Psoas muscle (tissue), 8 donors: ENCODE measurements around the gene ACE. TPM values are rescaled to one million over a fixed set of nuclear protein-coding genes. Genes with fewer than 3 reads are reported as not detected.

ENCODE experiments used
- ATAC-seq, 4 donors: fragments of 200-7000 bp; cut with Tn5 transposase; one replicate each; pipeline ENCODE4 v1.9.1; 2020; ENCODE audit warnings: moderate library complexity in 3 of 4, mild to moderate bottlenecking in 2 of 4
- DNase-seq, 2 donors: peaks; one replicate each; pipeline ENCODE4 v3.0.0-alpha.2; 2020
- H3K27ac ChIP-seq: fragments of 200-600 bp; one replicate; pipeline ENCODE4 v1.8.0; 2022
- H3K27me3 ChIP-seq, 3 donors: fragments of 200-600 bp in 1 of 3; one replicate each; pipeline versions ENCODE4 v1.6.1 to v1.8.0; 2013 to 2022; ENCODE audit warnings: low read length in 2 of 3, mild to moderate bottlenecking in 2 of 3, moderate library complexity in 1 of 3; ENCODE audit not compliant: insufficient read depth in 3 of 3
- H3K36me3 ChIP-seq, 2 donors: fragments of 200-600 bp in 1 of 2; one replicate each; pipeline versions ENCODE4 v1.6.1 to v1.8.0; 2013 to 2022; ENCODE audit warnings: low read depth in 1 of 2, mild to moderate bottlenecking in 1 of 2, moderate library complexity in 1 of 2; ENCODE audit not compliant: insufficient read depth in 1 of 2
- H3K4me1 ChIP-seq: fragments of 200-600 bp; one replicate; pipeline ENCODE4 v1.8.0; 2022
- H3K4me3 ChIP-seq: fragments of 200-600 bp; one replicate; pipeline ENCODE4 v1.8.0; 2022; ENCODE audit warnings: mild to moderate bottlenecking
- H3K9me3 ChIP-seq: fragments of 200-600 bp; one replicate; pipeline ENCODE4 v1.8.0; 2022
- WGBS, 3 donors: extraction: QIAGEN DNeasy Blood & Tissue Kit; methylation state at CpG; one replicate each; pipeline versions ENCODE4 v1.1.6 to v1.1.7; 2013; 5-methylcytosine and 5-hydroxymethylcytosine counted together
- intact Hi-C, 2 donors: fragments of 100-400 bp; cut with DNase I; formaldehyde crosslinking; loops; one replicate each; pipeline versions ENCODE4 v1.11.0 to v1.14.2; 2022
- polyA plus RNA-seq, 3 donors: library from polyadenylated mRNA; stranded (reverse); fragments of 200-250 nt; gene quantifications; one replicate each; pipeline ENCODE4 v1.2.3, GENCODE V29; 2013
- total RNA-seq, 4 donors: library from RNA; stranded (reverse); fragmentation: NEBNext Ultra II Directional in 2 of 4; extraction: Animal tissue kit (Norgen Biotek cat#: 25700) in 2 of 4; gene quantifications; one replicate each; pipeline versions ENCODE4 v1.2.1 to v1.2.4, GENCODE V29; 2021 to 2023
- TF ChIP-seq, protein P1 (sequence below): fragments of 200-600 bp; IDR thresholded peaks from one replicate; pipeline ENCODE4 v1.8.0; 2022; ENCODE audit warnings: antibody characterized with exemption
- donor health status: healthy with polysubstance abuse.
- donor health status: DM: no; HTN: no; CAD: no; lungs with moderate emphysema.
- donor health status: Bipolar disorder and iron deficiency.
- donor health status: healthy.
- donor health status: DM: yes; HTN: yes; CAD: no.
- donor health status: DM: no; HTN: no; CAD: no.
- donor health status: DM: no; HTN: no; CAD: no.
- donor health status: DM: yes; HTN: yes; CAD: no.

The ACE gene
- total and polyA plus RNA-seq, 7 donors, result 0.82 to 12.5 (median 2.0) TPM

DNA sequence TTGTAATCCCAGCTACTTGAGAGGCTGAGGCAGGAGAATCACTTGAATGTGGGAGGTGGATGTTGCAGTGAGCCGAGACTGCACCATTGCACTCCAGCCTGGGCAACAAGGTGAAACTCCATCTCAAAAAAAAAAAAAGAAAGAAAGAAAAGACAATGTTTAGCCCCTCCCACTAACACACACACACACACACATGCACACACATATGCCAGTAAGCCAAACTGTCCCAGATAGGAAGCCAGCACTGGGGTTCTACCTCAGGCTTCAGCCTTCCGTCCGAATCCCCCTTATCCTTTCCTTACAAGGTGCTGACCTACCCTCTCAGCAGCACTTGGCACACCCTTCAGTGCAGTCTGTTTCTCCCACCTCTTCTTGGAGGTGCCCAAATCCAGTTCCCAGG, 37.6 kb downstream of the ACE start:
- H3K36me3 ChIP-seq, result no peaks in the 10 kb centered on the region
- peaks cover 0 to 5% (median 3%) of the 10 kb centered on the region in 3 donors for H3K27me3 ChIP-seq
- no peaks in the 10 kb centered on the region for H3K9me3 ChIP-seq
- 82 to 84% (median 82%) methylated on average over 3 of the region's 3 CpGs for WGBS, 3 donors
- intact Hi-C loops, result no loop called here
- H3K4me1 ChIP-seq, result no peaks in the 10 kb centered on the region
- no peak for DNase-seq
- no peak overlapping the region for H3K4me3 ChIP-seq
- ATAC-seq, result no peak
- no peak overlapping the region for H3K27ac ChIP-seq
- TF ChIP-seq, protein P1, sequence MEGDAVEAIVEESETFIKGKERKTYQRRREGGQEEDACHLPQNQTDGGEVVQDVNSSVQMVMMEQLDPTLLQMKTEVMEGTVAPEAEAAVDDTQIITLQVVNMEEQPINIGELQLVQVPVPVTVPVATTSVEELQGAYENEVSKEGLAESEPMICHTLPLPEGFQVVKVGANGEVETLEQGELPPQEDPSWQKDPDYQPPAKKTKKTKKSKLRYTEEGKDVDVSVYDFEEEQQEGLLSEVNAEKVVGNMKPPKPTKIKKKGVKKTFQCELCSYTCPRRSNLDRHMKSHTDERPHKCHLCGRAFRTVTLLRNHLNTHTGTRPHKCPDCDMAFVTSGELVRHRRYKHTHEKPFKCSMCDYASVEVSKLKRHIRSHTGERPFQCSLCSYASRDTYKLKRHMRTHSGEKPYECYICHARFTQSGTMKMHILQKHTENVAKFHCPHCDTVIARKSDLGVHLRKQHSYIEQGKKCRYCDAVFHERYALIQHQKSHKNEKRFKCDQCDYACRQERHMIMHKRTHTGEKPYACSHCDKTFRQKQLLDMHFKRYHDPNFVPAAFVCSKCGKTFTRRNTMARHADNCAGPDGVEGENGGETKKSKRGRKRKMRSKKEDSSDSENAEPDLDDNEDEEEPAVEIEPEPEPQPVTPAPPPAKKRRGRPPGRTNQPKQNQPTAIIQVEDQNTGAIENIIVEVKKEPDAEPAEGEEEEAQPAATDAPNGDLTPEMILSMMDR, result no peak

DNA sequence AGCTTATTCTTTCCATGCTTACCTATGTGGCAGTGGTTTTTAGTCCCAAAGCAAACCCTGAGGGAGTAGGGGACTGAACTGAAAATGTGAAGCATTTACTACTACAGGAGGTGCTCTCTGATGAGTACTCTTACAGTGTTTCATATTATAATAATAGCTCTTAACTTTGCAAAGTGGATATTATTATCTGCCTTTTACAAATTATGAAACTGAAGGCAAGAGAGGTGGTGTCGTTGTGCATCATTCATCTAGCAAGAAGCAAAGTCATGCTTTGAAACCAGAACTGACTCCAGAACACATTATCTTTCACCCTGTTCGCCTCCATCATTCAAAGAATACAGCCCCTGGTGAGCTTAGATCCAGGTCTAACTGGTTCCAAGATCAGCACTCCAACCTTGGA, 38.1 kb downstream of the ACE start:
- WGBS, 3 donors, result 74 to 95% (median 86%) methylated on average over 2 of the region's 2 CpGs
- DNase-seq (no peak), ATAC-seq (no peak)
- no peaks in the 10 kb centered on the region for H3K9me3 ChIP-seq
- H3K36me3 ChIP-seq, result no peaks in the 10 kb centered on the region
- intact Hi-C loops, result no loop called here
- no peak overlapping the region for H3K4me3 ChIP-seq
- no peaks in the 10 kb centered on the region for H3K4me1 ChIP-seq
- H3K27me3 ChIP-seq, result peaks cover 0 to 5% (median 3%) of the 10 kb centered on the region in 3 donors
- no peak overlapping the region for H3K27ac ChIP-seq
- TF ChIP-seq, protein P1, result no peak

DNA sequence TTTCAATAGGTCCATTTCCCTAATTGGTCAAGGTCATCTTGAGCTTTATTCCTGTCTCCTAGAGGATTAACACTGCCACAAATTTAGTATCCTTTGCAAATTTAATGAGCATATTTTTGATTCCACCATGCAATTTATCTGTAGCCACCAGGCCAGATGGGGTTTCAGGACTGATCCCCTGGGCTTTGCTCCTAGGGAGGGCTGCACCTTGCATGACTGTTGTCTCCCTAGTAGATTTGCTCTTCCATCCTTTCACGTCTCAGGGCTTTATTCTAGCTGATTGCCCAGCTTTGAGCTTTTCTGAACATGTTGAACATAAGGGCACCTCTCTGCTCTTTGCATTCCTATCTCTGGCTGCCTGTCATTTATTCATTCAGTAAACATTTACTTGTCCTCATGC, 38.6 kb downstream of the ACE start:
- TF ChIP-seq, protein P1, result no peak
- no peak for DNase-seq
- no peaks in the 10 kb centered on the region for H3K4me1 ChIP-seq
- no peaks in the 10 kb centered on the region for H3K36me3 ChIP-seq
- H3K27ac ChIP-seq, result no peak overlapping the region
- WGBS, 3 donors, result 46 to 55% (median 52%) methylated on average over 1 of the region's 1 CpG
- no peaks in the 10 kb centered on the region for H3K9me3 ChIP-seq
- intact Hi-C loops, result no loop called here
- ATAC-seq, result no peak
- H3K4me3 ChIP-seq, result no peak overlapping the region
- H3K27me3 ChIP-seq, result peaks cover 0 to 5% (median 3%) of the 10 kb centered on the region in 3 donors

DNA sequence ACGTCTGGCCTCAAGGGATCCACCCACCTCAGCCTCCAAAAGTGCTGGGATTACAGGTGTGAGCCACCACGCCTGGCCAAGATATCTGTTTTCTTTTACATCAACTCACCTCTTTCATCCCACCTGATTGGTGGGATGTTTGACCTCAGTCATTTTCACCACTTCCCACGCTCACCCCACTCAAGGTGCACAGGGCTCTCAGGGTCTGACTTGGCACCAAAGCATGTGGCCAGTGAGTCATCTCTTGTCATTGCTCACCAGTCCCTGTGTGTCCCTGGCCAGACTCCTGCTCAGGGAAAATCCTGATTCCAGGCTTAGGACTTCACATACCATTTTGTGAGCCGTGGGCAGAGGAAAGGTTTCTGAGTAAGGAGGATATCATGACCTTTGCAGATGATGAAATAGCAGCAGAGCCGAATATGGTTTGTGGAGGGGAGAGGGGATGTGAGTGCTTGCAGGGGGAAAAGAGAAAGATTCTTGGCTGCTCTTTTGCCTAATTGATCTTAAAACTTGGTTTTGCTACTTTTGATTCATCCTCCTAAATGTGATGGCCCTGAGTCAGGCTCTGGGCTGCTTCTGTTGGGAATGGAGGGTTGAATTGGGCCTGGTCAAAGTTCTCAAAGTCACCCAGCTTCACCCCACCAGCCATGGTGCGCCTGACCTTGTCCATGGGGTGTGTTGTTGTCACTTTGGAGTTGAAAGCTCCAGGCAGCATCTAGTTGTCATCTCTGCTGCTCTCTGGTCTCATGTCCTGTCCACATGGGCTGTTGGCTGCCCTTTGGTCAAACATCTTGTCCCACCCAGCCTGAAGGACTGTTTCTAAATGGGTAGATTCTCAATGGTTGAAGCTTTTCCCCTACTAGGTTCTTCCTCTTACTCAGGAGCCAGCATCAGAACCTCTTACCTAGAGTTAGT, 40.3 kb downstream of the ACE start:
- H3K27me3 ChIP-seq, result peaks cover 0 to 9% (median 3%) of the 10 kb centered on the region in 3 donors
- no peaks in the 10 kb centered on the region for H3K4me1 ChIP-seq
- intact Hi-C loops, result no loop called here
- WGBS, 3 donors, result 64 to 73% (median 69%) methylated on average over 6 of the region's 6 CpGs
- H3K4me3 ChIP-seq, result no peak overlapping the region
- H3K27ac ChIP-seq, result no peak overlapping the region
- no peaks in the 10 kb centered on the region for H3K36me3 ChIP-seq
- no peaks in the 10 kb centered on the region for H3K9me3 ChIP-seq
- DNase-seq (no peak), ATAC-seq (no peak)
- TF ChIP-seq, protein P1, result no peak
